GM12892 (cell line): Measurements from ENCODE around the gene ETFA.

ENCODE experiments used
- POLR2A ChIP-seq: IDR thresholded peaks from 2 replicates; pipeline ENCODE4 v1.6.1; 2011; ENCODE audit warnings: low read depth, low read length, control low read depth
- POLR2AphosphoS5 ChIP-seq: IDR thresholded peaks from 2 replicates; pipeline ENCODE4 v1.6.1; 2011; ENCODE audit warnings: low read depth, low read length, control low read depth
- TAF1 ChIP-seq: IDR thresholded peaks from 2 replicates; pipeline ENCODE4 v1.6.1; 2011; ENCODE audit warnings: low read depth, mild to moderate bottlenecking, control low read depth, low read length, borderline replicate concordance

DNA sequence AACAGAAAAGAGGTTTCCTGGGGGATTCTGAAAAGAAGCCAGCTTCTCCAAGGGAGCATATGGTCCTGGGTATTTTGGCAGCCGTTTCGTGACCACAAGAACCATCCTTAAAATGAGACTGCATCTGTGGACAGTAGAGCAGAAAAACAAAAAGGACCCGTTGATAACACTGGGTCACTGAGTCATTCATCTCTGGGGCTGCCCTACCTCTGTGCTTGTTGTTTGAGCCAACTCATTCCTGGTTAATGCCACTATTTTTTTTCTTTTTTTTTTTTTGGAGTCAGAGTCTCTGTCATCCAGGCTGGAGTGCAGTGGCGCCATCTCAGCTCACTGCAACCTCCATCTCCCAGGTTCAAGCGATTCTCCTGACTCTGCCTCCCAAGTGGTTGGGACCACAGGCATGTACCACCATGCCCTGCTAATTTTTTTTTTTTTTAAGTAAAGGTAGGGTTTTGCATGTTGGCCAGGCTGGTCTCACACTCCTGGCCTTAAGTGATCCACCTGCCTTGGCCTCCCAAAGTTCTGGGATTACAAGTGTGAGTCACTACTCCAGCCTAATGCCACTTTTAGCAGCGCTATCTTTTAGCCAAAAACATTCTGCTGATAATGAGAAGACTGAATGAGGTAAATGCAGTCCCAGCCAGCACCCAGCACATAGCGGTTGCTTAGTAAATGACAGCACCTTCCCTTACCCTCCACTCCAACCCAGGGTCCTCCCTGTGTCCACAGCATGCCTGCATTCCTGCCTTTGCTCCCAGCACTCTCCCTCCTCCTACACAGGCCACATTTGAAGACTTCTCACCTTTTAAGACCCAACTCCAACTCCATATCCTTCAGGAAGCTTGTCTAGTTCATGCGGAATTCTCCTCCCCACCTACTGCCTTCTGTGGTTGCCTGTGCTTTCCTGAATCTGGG, 16.2 kb upstream of the ETFA start:
- TF ChIP-seq POLR2A (no peak), POLR2AphosphoS5 (no peak), TAF1 (no peak)
